Vagina (tissue), 2 donors: ENCODE measurements around the gene DBNDD2. TPM values are rescaled to one million over a fixed set of nuclear protein-coding genes. Genes with fewer than 3 reads are reported as not detected.

Experiments used
- DNase-seq, 2 donors: peaks; one replicate each; pipeline ENCODE4 v3.0.0-alpha.2; 2017; ENCODE audit errors: extremely low spot score in 2 of 2
- H3K27ac ChIP-seq: fragments of 200-600 bp; sonication (generic); one replicate; pipeline ENCODE4 v1.5.1; 2019
- H3K27me3 ChIP-seq: fragments of 200-600 bp; sonication (generic); one replicate; pipeline ENCODE4 v1.5.1; 2019
- H3K36me3 ChIP-seq, 2 donors: fragments of 200-600 bp; sonication (generic); one replicate each; pipeline ENCODE4 v1.5.1; 2017 to 2019
- H3K4me1 ChIP-seq: fragments of 200-600 bp; sonication (generic); one replicate; pipeline ENCODE4 v1.5.1; 2019
- H3K4me3 ChIP-seq, 2 donors: fragments of 200-600 bp; sonication (generic); 1 replicate in 1 of 2; 2 replicates in 1 of 2; pipeline ENCODE4 v1.5.1; 2016 to 2019
- H3K9me3 ChIP-seq: fragments of 200-600 bp; sonication (generic); one replicate; pipeline ENCODE4 v1.5.1; 2019
- POLR2A ChIP-seq, 2 donors: fragments of 450-650 bp; IDR thresholded peaks; one replicate each; pipeline ENCODE4 v1.6.1; 2017; ENCODE audit warnings: antibody characterized with exemption in 2 of 2, mild to moderate bottlenecking in 2 of 2, moderate library complexity in 2 of 2
- POLR2AphosphoS5 ChIP-seq, 2 donors: sonication (generic); formaldehyde crosslinking; IDR thresholded peaks; one replicate each; pipeline ENCODE4 v1.9.0; 2017; ENCODE audit warnings: antibody characterized with exemption in 2 of 2, mild to moderate bottlenecking in 2 of 2, low read depth in 1 of 2; ENCODE audit not compliant: insufficient read depth in 1 of 2
- intact Hi-C: fragments of 100-400 bp; cut with DNase I; formaldehyde crosslinking; loops from one replicate; pipeline ENCODE4 v1.15.1; 2023
- total RNA-seq: library from RNA; depleted of rRNA; stranded (reverse); fragments of >200 nt; gene quantifications from one replicate; pipeline ENCODE4 v1.2.3, GENCODE V29; 2016
- TF ChIP-seq, protein P1 (sequence below), 3 experiments: fragments of 450-650 bp in 2 of 3; fragments of 200-600 bp in 1 of 3; sonication (generic) in 1 of 3; IDR thresholded peaks; one replicate each; pipeline ENCODE4 v1.5.1; 2017 to 2019; ENCODE audit warnings: antibody characterized with exemption in 3 of 3, mild to moderate bottlenecking in 2 of 3, moderate library complexity in 2 of 3

The DBNDD2 gene
- total RNA-seq, 1 donor from 2014 or later: 57.0 TPM

DNA sequence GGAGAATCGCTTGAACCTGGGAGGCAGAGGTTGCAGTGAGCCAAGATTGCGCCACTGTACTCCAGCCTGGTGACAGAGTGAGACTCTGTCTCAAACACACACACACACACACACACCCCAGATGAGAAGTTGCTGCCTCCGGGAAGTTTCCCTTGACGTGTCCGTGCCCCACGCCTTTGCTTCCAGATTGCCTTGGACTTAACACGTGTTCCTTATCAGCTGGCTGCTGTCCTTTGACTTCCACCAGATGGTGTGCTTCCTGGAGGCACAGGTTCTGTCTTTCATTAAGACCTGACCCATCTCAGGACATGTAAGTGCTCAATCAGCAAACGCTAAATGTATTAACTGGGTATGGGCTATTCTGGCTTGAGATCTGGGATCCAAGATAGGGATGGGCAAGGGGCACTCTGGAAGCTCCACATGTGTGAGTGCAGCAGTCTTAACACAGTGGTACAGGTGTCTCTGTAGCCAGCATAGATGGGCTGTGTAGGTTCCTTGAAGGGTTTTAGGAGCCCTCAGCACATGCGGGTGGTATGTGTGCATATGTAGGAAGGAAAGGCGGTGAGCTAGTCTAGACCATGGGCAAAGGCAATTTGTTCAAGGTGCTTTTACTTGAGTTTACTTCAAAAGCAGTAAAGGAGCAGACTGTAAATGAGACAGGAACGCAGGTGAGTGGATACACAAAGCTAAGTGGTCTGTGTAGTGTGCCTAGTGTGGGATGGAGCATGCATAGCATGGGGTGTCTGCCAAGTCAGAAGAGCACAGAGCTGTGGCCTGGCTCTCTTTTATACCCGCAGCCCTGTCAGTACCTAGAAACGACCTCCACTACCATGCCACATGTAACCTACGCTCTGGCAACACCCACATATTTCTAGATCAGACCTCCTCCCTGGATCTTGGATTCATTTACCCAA, 19.4 kb downstream of the DBNDD2 start:
- Histone ChIP-seq H3K27ac (no peak overlapping the region), H3K27me3 (no peaks in the 10 kb centered on the region), H3K9me3 (no peaks in the 10 kb centered on the region), H3K4me3 (no peak overlapping the region), H3K4me1 (no peaks in the 10 kb centered on the region), H3K36me3 (peaks cover 0 to 35% of the 10 kb centered on the region in 2 donors)
- no peak for DNase-seq
- TF ChIP-seq POLR2AphosphoS5 (IDR thresholded peaks at IDR 0.05; ENCODE audit: insufficient read depth in 1 of 2, low read depth in 1 of 2) (no peak), POLR2A (IDR thresholded peaks at IDR 0.05) (no peak)
- TF ChIP-seq, protein P1, sequence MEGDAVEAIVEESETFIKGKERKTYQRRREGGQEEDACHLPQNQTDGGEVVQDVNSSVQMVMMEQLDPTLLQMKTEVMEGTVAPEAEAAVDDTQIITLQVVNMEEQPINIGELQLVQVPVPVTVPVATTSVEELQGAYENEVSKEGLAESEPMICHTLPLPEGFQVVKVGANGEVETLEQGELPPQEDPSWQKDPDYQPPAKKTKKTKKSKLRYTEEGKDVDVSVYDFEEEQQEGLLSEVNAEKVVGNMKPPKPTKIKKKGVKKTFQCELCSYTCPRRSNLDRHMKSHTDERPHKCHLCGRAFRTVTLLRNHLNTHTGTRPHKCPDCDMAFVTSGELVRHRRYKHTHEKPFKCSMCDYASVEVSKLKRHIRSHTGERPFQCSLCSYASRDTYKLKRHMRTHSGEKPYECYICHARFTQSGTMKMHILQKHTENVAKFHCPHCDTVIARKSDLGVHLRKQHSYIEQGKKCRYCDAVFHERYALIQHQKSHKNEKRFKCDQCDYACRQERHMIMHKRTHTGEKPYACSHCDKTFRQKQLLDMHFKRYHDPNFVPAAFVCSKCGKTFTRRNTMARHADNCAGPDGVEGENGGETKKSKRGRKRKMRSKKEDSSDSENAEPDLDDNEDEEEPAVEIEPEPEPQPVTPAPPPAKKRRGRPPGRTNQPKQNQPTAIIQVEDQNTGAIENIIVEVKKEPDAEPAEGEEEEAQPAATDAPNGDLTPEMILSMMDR (IDR thresholded peaks at IDR 0.05): no peak
- intact Hi-C loops: no loop called here

GRCh38 chr20:45429618-45430017, 21.5 kb downstream of the DBNDD2 start:
- no peak overlapping the region for H3K4me3 ChIP-seq
- no peaks in the 10 kb centered on the region for H3K27me3 ChIP-seq
- no peak for DNase-seq
- no peaks in the 10 kb centered on the region for H3K4me1 ChIP-seq
- no peaks in the 10 kb centered on the region for H3K9me3 ChIP-seq
- H3K36me3 ChIP-seq: peaks cover 0 to 15% of the 10 kb centered on the region in 2 donors
- H3K27ac ChIP-seq: no peak overlapping the region
- intact Hi-C loops: loop anchor here (5.0 kb wide), 1 partner anchor 57 kb away; no protein-coding TSS in a partner anchor
- no peak for TF ChIP-seq POLR2A (IDR thresholded peaks at IDR 0.05)

GRCh38 chr20:45432294-45432693, 24.2 kb downstream of the DBNDD2 start:
- DNase-seq: no peak
- TF ChIP-seq POLR2A (IDR thresholded peaks at IDR 0.05) (no peak), POLR2AphosphoS5 (IDR thresholded peaks at IDR 0.05; ENCODE audit: insufficient read depth in 1 of 2, low read depth in 1 of 2) (no peak)
- TF ChIP-seq, protein P1 (IDR thresholded peaks at IDR 0.05): no peak
- Histone ChIP-seq H3K4me1 (peaks cover 8% of the 10 kb centered on the region), H3K4me3 (no peak overlapping the region), H3K36me3 (no peaks in the 10 kb centered on the region), H3K27ac (no peak overlapping the region), H3K27me3 (no peaks in the 10 kb centered on the region), H3K9me3 (no peaks in the 10 kb centered on the region)
- intact Hi-C loops: loop anchor here (5.0 kb wide), 1 partner anchor 60 kb away; no protein-coding TSS in a partner anchor

DNA sequence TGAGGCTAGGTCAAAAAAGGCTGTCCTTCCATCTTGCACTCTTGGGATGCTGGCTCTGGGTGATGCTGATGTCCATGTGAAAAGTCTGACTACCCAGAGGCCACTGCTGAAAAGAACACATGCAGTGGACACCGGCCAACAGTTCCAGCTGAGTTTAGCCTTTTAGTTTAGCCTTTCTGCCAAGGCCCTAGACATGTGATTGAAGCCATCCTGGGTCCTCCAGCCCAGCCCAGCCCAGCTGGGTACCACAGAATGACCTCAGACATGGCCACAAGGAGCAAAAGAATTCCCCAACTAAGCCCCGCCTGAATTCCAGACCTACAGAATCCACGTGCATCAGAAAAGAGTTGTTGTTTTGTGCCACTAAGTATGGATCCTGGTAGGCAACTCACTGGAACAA, 25.2 kb downstream of the DBNDD2 start:
- peaks cover 8% of the 10 kb centered on the region for H3K4me1 ChIP-seq
- no peak for DNase-seq
- no peaks in the 10 kb centered on the region for H3K36me3 ChIP-seq
- no peaks in the 10 kb centered on the region for H3K27me3 ChIP-seq
- H3K4me3 ChIP-seq: no peak overlapping the region
- no peak overlapping the region for H3K27ac ChIP-seq
- TF ChIP-seq, protein P1 (IDR thresholded peaks at IDR 0.05): peak in 1 of 3 experiments; percentile 33
- TF ChIP-seq POLR2AphosphoS5 (IDR thresholded peaks at IDR 0.05; ENCODE audit: insufficient read depth in 1 of 2, low read depth in 1 of 2): no peak
- intact Hi-C loops: loop anchor here (5.0 kb wide), 1 partner anchor 61 kb away; no protein-coding TSS in a partner anchor
- H3K9me3 ChIP-seq: no peaks in the 10 kb centered on the region

GRCh38 chr20:45433976-45434375, 25.9 kb downstream of the DBNDD2 start:
- intact Hi-C loops: loop anchor here (5.0 kb wide), 1 partner anchor 62 kb away; no protein-coding TSS in a partner anchor
- TF ChIP-seq POLR2A (IDR thresholded peaks at IDR 0.05) (no peak), POLR2AphosphoS5 (IDR thresholded peaks at IDR 0.05; ENCODE audit: insufficient read depth in 1 of 2, low read depth in 1 of 2) (no peak)
- TF ChIP-seq, protein P1 (IDR thresholded peaks at IDR 0.05): no peak
- no peak overlapping the region for H3K27ac ChIP-seq

More at GRCh38 chr20:45433976-45434375, 25.9 kb downstream of the DBNDD2 start:
- no peak for DNase-seq
- Histone ChIP-seq H3K4me1 (peaks cover 8% of the 10 kb centered on the region), H3K4me3 (no peak overlapping the region), H3K27me3 (no peaks in the 10 kb centered on the region), H3K9me3 (no peaks in the 10 kb centered on the region), H3K36me3 (no peaks in the 10 kb centered on the region)
